Measurements from ENCODE around the gene NFRKB.
"Not testable (repeated sequence)": the region's sequence is repeated elsewhere in the genome, so short reads cannot be mapped to it uniquely, and the experiment has no call there.

The NFRKB gene

GRCh38 chr11:129888451-129888850 is 6.9 kb downstream of the NFRKB start:
- peak; percentile 13 for DNase-seq

GRCh38 chr11:129885381-129885780 is 10.0 kb downstream of the NFRKB start:
- DNase-seq = no peak

- DNase-seq = no peak
Measured at GRCh38 chr11:129884581-129884980, 10.8 kb downstream of the NFRKB start.

- DNase-seq = peak; percentile 24
Measured at GRCh38 chr11:129881570-129882170, 13.7 kb downstream of the NFRKB start.

- no peak for DNase-seq
Measured at GRCh38 chr11:129880311-129880710, 15.1 kb downstream of the NFRKB start.

GRCh38 chr11:129871914-129872313 is 23.5 kb downstream of the NFRKB start:
- no peak for DNase-seq

GRCh38 chr11:129868626-129869025 is 26.8 kb downstream of the NFRKB start:
- DNase-seq = not testable (repeated sequence)

GRCh38 chr11:129866311-129866710 is 29.1 kb downstream of the NFRKB start:
- DNase-seq = no peak

GRCh38 chr11:129865701-129866100 is 29.7 kb downstream of the NFRKB start:
- DNase-seq = no peak

GRCh38 chr11:129864811-129865210 is 30.6 kb downstream of the NFRKB start:
- DNase-seq = no peak

GRCh38 chr11:129861702-129862522 is 33.5 kb downstream of the NFRKB start:
- DNase-seq = no peak

- no peak for DNase-seq
Measured at GRCh38 chr11:129856036-129856435, 39.3 kb downstream of the NFRKB start.

- DNase-seq = no peak
Measured at GRCh38 chr11:129855086-129855485, 40.3 kb downstream of the NFRKB start.

- DNase-seq = no peak
Measured at GRCh38 chr11:129854232-129854805, 41.1 kb downstream of the NFRKB start.

GRCh38 chr11:129853518-129854231 is 41.7 kb downstream of the NFRKB start:
- DNase-seq = peak; percentile 88

- no peak for DNase-seq
Measured at GRCh38 chr11:129852125-129852740, 43.1 kb downstream of the NFRKB start.

- DNase-seq = no peak
Measured at GRCh38 chr11:129849447-129850130, 45.8 kb downstream of the NFRKB start.

- DNase-seq = not testable (repeated sequence)
Measured at GRCh38 chr11:129847361-129847760, 48.0 kb downstream of the NFRKB start.

GRCh38 chr11:129846508-129847335 is 48.7 kb downstream of the NFRKB start:
- no peak for DNase-seq
